K562 (cell line): ENCODE results near the gene PHKG2. TPM values are rescaled to one million over a fixed set of nuclear protein-coding genes. Genes with fewer than 3 reads are reported as not detected.

Experiments used
- AFF4 ChIP-seq: sonication (generic); formaldehyde crosslinking; IDR thresholded peaks from 2 replicates; pipeline ENCODE4 v1.8.0; 2023; ENCODE audit warnings: mild to moderate bottlenecking, missing genetic modification reagents
- CBFB ChIP-seq: sonication (generic); formaldehyde crosslinking; IDR thresholded peaks from 2 replicates; pipeline ENCODE4 v1.4.0; 2020; ENCODE audit warnings: mild to moderate bottlenecking, missing genetic modification reagents
- CHD2 ChIP-seq: IDR thresholded peaks from 2 replicates; pipeline ENCODE4 v1.6.1; 2011; ENCODE audit warnings: low read depth, low read length
- DEAF1 ChIP-seq: fragments of 450-650 bp; formaldehyde crosslinking; IDR thresholded peaks from 2 replicates; pipeline ENCODE4 v1.4.0; 2020; ENCODE audit warnings: mild to moderate bottlenecking, moderate library complexity
- GATA2 ChIP-seq: sonication (generic); formaldehyde crosslinking; IDR thresholded peaks from 2 replicates; pipeline ENCODE4 v1.4.0; 2020; ENCODE audit warnings: mild to moderate bottlenecking, missing genetic modification reagents
- MYNN ChIP-seq, 2 experiments: sonication (generic); formaldehyde crosslinking in 1 of 2; IDR thresholded peaks; 2 replicates each; pipeline versions ENCODE4 v1.5.0 to v1.6.1; 2016 to 2020; ENCODE audit warnings: antibody characterized with exemption in 1 of 2, missing genetic modification reagents in 1 of 2
- RHOXF2B ChIP-seq: fragments of 250-450 bp; sonication (Bioruptor Pico); conservative IDR thresholded peaks from 2 replicates; pipeline ENCODE4 v1.5.1; 2021
- RNF219 ChIP-seq: fragments of 250-450 bp; sonication (Bioruptor Pico); IDR thresholded peaks from 2 replicates; pipeline ENCODE4 v1.5.0; 2022; ENCODE audit warnings: mild to moderate bottlenecking
- TAF1 ChIP-seq: IDR thresholded peaks from 2 replicates; pipeline ENCODE4 v1.6.1; 2011; ENCODE audit warnings: mild to moderate bottlenecking, low read length, moderate library complexity; ENCODE audit not compliant: insufficient read depth, control insufficient read depth, severe bottlenecking; ENCODE audit errors: extremely low read depth
- U2AF2 ChIP-seq: fragments of 200-400 bp; formaldehyde crosslinking; optimal IDR thresholded peaks from 2 replicates; pipeline ENCODE3; 2017; ENCODE audit warnings: low read depth, mild to moderate bottlenecking, low read length
- YY1 ChIP-seq, 3 experiments: IDR thresholded peaks; 2 replicates each; pipeline ENCODE4 v1.6.1; 2011; ENCODE audit warnings: low read length in 2 of 3, mild to moderate bottlenecking in 2 of 3, moderate library complexity in 2 of 3, borderline replicate concordance in 1 of 3, control low read depth in 1 of 3, low read depth in 1 of 3; ENCODE audit not compliant: insufficient read depth in 3 of 3, insufficient replicate concordance in 2 of 3, control insufficient read depth in 1 of 3, insufficient read length in 1 of 3; ENCODE audit errors: extremely low read depth in 1 of 3
- ZNF518B ChIP-seq: fragments of 250-450 bp; sonication (Bioruptor Pico); IDR thresholded peaks from 2 replicates; pipeline ENCODE4 v1.5.0; 2021; ENCODE audit warnings: mild to moderate bottlenecking, moderate library complexity
- polyA plus RNA-seq, 8 experiments: library from polyadenylated mRNA; depleted of rRNA in 4 of 8; stranded (reverse) in 5 of 8; unstranded in 3 of 8; fragments of >200 nt; fragmentation: Nextera tagmentation in 2 of 8; fragmentation: Illumina TruSeq in 1 of 8; extraction: Ambion mirVana in 2 of 8; extraction: Trizol in 1 of 8; gene quantifications; 2 replicates each; pipeline versions ENCODE4 v1.2.1 to v1.2.3, GENCODE V29; 2011 to 2014; ENCODE audit warnings: inconsistent platforms in 1 of 8, missing spikeins in 1 of 8
- total RNA-seq, 7 experiments: library from RNA; depleted of rRNA in 6 of 7; stranded (reverse); fragments of >200 nt in 6 of 7; fragmentation: Illumina TruSeq in 2 of 7; extraction: Trizol in 2 of 7; gene quantifications; 2 replicates each; pipeline versions ENCODE4 v1.2.1 to v1.2.3, GENCODE V29; 2011 to 2021; ENCODE audit warnings: low replicate concordance in 1 of 7
- TF ChIP-seq, protein P1 (sequence below): sonication (generic); IDR thresholded peaks from 2 replicates; pipeline ENCODE4 v1.6.1; 2016

The PHKG2 gene
- total and polyA plus RNA-seq, 9 of the 15 experiments (the other 6 are each of a cell fraction or from before 2014, with no cell fraction given): 5.8 to 54.2 (median 30.7) TPM

- TF ChIP-seq ZNF518B (CRISPR knock-in tag) (no peak), GATA2 (CRISPR knock-in tag) (no peak), RNF219 (no peak), AFF4 (CRISPR knock-in tag) (no peak), RHOXF2B (no peak), CHD2 (0 out of 2 replicates have a peak, but pooled peaks have one; percentile 14), DEAF1 (no peak), MYNN (IDR thresholded peaks at IDR 0.05) (peak; percentile 20; the same call in 1 of the 2 replicates), MYNN (CRISPR knock-in tag; IDR thresholded peaks at IDR 0.05) (no peak), TAF1 (peak; percentile 29), CBFB (CRISPR knock-in tag) (0 out of 2 replicates have a peak, but pooled peaks have one; percentile 28), YY1 (IDR thresholded peaks at IDR 0.05; ENCODE audit: borderline replicate concordance in 1 of 3, control insufficient read depth in 1 of 3, extremely low read depth in 1 of 3, insufficient read depth in 3 of 3, insufficient read length in 1 of 3, insufficient replicate concordance in 2 of 3, low read depth in 1 of 3, low read length in 2 of 3) (peak in 1 of 3 experiments; percentile 35), U2AF2 (no peak)
- TF ChIP-seq, protein P1, sequence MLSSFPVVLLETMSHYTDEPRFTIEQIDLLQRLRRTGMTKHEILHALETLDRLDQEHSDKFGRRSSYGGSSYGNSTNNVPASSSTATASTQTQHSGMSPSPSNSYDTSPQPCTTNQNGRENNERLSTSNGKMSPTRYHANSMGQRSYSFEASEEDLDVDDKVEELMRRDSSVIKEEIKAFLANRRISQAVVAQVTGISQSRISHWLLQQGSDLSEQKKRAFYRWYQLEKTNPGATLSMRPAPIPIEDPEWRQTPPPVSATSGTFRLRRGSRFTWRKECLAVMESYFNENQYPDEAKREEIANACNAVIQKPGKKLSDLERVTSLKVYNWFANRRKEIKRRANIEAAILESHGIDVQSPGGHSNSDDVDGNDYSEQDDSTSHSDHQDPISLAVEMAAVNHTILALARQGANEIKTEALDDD: no peak
These were observed 30.5 kb downstream of the PHKG2 start (continued) for GRCh38 chr16:30778549-30779244.
